ENCODE data around the gene SMIM13. TPM values are rescaled to one million over a fixed set of nuclear protein-coding genes. Genes with fewer than 3 reads are reported as not detected.

Gene SMIM13
- total RNA-seq, 4 donors from 2014 or later, result 5.3 to 7.8 (median 7.1) TPM

DNA sequence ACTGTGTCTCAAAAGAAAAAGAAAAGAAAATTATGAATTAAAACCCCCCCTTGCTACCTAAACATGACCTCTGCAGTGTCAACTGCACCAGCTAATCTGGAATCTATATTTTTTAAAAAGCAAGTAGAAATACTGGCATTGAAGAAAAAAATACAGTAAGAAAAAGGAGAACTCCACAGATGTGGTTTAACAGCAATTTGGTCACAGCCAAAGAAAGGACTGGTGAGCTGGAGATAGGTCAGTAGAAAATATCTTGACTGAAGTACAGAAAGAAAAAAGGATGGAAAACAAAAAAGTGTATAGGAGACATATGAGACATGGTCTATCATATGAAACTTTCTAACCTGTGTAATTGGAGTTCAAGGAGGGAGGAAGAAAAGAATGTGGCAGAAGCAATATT, 62.0 kb downstream of the SMIM13 start:
- Histone ChIP-seq H3K9me3 (no peaks in the 10 kb centered on the region), H3K4me1 (no peaks in the 10 kb centered on the region), H3K27ac (no peak overlapping the region), H3K4me3 (replicated peaks in 1 of 3) (no peak overlapping the region), H3K36me3 (no peaks in the 10 kb centered on the region), H3K27me3 (no peaks in the 10 kb centered on the region)
- intact Hi-C loops (cut with DNase I), result no loop called here
- TF ChIP-seq, protein P1, sequence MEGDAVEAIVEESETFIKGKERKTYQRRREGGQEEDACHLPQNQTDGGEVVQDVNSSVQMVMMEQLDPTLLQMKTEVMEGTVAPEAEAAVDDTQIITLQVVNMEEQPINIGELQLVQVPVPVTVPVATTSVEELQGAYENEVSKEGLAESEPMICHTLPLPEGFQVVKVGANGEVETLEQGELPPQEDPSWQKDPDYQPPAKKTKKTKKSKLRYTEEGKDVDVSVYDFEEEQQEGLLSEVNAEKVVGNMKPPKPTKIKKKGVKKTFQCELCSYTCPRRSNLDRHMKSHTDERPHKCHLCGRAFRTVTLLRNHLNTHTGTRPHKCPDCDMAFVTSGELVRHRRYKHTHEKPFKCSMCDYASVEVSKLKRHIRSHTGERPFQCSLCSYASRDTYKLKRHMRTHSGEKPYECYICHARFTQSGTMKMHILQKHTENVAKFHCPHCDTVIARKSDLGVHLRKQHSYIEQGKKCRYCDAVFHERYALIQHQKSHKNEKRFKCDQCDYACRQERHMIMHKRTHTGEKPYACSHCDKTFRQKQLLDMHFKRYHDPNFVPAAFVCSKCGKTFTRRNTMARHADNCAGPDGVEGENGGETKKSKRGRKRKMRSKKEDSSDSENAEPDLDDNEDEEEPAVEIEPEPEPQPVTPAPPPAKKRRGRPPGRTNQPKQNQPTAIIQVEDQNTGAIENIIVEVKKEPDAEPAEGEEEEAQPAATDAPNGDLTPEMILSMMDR (IDR thresholded peaks at IDR 0.05), result no peak
- no peak for TF ChIP-seq POLR2A (IDR thresholded peaks at IDR 0.05)
- no peak for DNase-seq

DNA sequence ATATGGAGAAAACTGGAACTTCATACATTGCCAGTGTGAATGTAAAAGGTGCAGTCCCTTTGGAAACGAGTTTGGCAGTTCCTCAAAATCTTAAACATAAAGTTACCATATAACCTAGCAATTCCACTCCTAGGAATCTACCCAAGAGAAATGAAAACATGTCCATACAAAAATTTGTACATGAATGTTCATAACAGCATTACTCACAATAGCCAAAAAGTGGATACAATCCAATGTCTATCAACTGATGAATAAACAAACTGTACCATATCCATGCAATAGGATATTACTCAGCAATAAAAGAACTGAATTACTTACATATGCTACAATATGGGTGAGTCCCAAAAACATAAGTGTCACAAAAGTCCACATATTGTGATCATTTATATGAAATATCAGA, 66.6 kb downstream of the SMIM13 start:
- DNase-seq, result no peak
- H3K4me3 ChIP-seq (replicated peaks in 1 of 3), result no peak overlapping the region
- intact Hi-C loops (cut with DNase I), result no loop called here
- H3K36me3 ChIP-seq, result no peaks in the 10 kb centered on the region
- H3K27me3 ChIP-seq, result no peaks in the 10 kb centered on the region
- no peaks in the 10 kb centered on the region for H3K9me3 ChIP-seq
- no peaks in the 10 kb centered on the region for H3K4me1 ChIP-seq
- H3K27ac ChIP-seq, result no peak overlapping the region
- 81 to 84% methylated on average over 1 of the region's 1 CpG for WGBS, 2 donors
- TF ChIP-seq POLR2A (IDR thresholded peaks at IDR 0.05), result no peak
- TF ChIP-seq, protein P1 (IDR thresholded peaks at IDR 0.05), result no peak

DNA sequence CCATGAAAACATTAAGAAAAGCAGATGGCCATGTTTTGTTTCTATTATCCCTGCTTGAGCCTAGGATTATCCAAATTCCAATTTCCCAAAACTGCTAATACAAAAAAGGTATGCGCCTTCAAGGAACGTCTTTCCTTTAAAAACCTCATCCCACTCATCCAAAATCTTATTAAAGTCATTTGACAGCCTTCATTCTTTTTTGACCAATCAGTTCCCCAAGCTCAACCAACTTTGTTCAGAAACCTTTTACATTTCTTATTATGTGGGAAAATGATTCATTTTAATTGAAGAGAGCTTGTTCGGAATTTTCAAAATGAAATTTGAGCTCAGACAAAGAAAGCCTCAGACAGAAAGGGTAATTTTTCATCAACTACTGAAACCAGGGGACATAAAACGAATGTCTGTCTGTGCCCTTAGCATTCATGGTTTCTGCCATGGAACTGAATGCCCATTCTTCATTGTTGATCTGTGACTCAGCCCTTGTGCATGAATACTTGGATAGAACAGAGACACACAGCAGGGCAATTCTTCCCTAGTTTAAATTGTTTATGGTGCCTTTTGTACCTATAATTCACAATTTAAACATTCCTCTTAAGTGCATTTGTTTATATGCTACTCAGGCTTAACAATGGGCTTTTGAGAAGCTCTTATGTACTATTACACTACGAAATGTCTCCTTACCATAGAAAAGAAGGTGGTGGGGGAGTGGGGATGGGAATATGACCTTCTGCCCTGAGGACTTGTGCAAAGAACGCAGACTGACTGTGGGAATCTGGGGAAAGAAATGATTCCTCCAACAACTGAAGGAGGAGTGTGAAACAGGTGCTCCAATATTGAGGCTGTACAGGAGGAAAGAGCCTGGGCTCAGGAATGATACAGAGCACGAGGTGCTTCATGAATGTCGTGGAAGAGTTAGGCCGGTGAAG, 67.7 kb downstream of the SMIM13 start:
- 91 to 94% methylated on average over 9 of the region's 9 CpGs for WGBS, 2 donors
- H3K36me3 ChIP-seq, result no peaks in the 10 kb centered on the region
- no peak overlapping the region for H3K4me3 ChIP-seq (replicated peaks in 1 of 3)
- H3K27me3 ChIP-seq, result no peaks in the 10 kb centered on the region
- H3K9me3 ChIP-seq, result no peaks in the 10 kb centered on the region
- TF ChIP-seq POLR2A (IDR thresholded peaks at IDR 0.05), result no peak
- TF ChIP-seq, protein P1 (IDR thresholded peaks at IDR 0.05), result no peak
- DNase-seq, result no peak
- no peak overlapping the region for H3K27ac ChIP-seq
- H3K4me1 ChIP-seq, result no peaks in the 10 kb centered on the region
- intact Hi-C loops (cut with DNase I), result no loop called here

DNA sequence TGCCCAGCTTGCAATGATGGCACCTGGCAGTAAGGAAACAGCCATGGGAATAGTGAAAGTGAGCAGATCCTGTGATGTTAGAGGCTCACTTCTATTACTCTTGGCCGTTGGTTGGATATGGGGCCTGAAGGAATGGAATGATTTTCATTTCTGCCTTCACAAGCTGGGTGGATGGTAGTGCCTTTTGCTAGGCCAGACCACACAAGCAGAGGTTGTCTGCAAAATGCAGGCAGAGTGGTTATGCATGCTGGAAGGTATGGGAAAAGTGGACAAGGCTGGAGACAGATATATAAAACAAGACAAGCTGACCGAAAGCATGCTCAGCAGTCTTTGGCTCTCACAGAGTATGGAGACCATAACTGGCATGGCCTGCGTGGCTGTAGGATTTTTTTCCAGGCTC, 68.6 kb downstream of the SMIM13 start:
- Histone ChIP-seq H3K36me3 (no peaks in the 10 kb centered on the region), H3K9me3 (no peaks in the 10 kb centered on the region), H3K27me3 (no peaks in the 10 kb centered on the region), H3K27ac (no peak overlapping the region), H3K4me3 (replicated peaks in 1 of 3) (no peak overlapping the region), H3K4me1 (peaks cover 0 to 6% of the 10 kb centered on the region in 2 donors)
- WGBS, 2 donors, result 94 to 97% methylated on average over 3 of the region's 3 CpGs
- no peak for DNase-seq
- no peak for TF ChIP-seq POLR2A (IDR thresholded peaks at IDR 0.05)
- TF ChIP-seq, protein P1 (IDR thresholded peaks at IDR 0.05), result no peak
- intact Hi-C loops (cut with DNase I), result no loop called here

DNA sequence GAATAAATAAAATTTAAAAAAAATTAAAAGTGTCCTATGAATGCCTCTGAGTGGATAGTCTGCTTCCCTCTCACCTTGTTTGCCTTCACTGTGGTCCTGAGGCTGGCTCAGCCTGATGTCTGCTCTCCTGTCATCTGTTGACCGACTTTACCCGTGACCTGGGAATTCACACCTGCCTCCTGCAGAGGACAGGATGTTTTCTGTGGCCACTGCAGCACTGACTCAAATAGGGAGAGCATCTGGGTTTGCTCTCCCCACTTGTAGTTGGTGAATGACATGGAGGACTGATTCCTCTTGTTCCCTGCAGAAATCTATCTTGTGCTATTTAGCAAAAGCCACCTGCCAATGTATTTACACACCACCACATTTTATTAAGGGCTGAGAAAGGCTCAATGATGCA, 70.3 kb downstream of the SMIM13 start:
- intact Hi-C loops (cut with DNase I), result no loop called here
- DNase-seq, result no peak
- 76 to 97% methylated on average over 2 of the region's 2 CpGs for WGBS, 2 donors
- H3K4me1 ChIP-seq, result peaks cover 0 to 17% of the 10 kb centered on the region in 2 donors
- no peak overlapping the region for H3K27ac ChIP-seq
- no peaks in the 10 kb centered on the region for H3K36me3 ChIP-seq
- H3K27me3 ChIP-seq, result no peaks in the 10 kb centered on the region
- H3K9me3 ChIP-seq, result no peaks in the 10 kb centered on the region
- no peak overlapping the region for H3K4me3 ChIP-seq (replicated peaks in 1 of 3)
- no peak for TF ChIP-seq POLR2A (IDR thresholded peaks at IDR 0.05)
- TF ChIP-seq, protein P1 (IDR thresholded peaks at IDR 0.05), result no peak
